RWPE2 (cell line): ENCODE measurements around the gene POLD2.

Experiments used
- ATAC-seq: fragments of 200-7000 bp; cut with Tn5 transposase; 3 replicates; pipeline ENCODE4 v1.9.1; 2021; ENCODE audit warnings: low read depth
- DNase-seq: peaks from one replicate; pipeline ENCODE4 v3.0.0-alpha.2; 2020; ENCODE audit warnings: low spot score
- H3K27ac ChIP-seq: fragments of 450-650 bp; 2 replicates; pipeline ENCODE4 v1.5.1; 2017; ENCODE audit warnings: mild to moderate bottlenecking; ENCODE audit not compliant: poor library complexity, severe bottlenecking
- H3K27me3 ChIP-seq: fragments of 250-450 bp; sonication (Bioruptor Pico); 2 replicates; pipeline ENCODE4 v1.5.1; 2021; ENCODE audit warnings: mild to moderate bottlenecking, moderate library complexity; ENCODE audit not compliant: insufficient read depth, poor library complexity, severe bottlenecking
- H3K36me3 ChIP-seq: fragments of 250-450 bp; sonication (Bioruptor Pico); 2 replicates; pipeline ENCODE4 v1.5.1; 2020; ENCODE audit warnings: low read depth, mild to moderate bottlenecking, moderate library complexity
- H3K4me1 ChIP-seq: fragments of 250-450 bp; sonication (Bioruptor Pico); 2 replicates; pipeline ENCODE4 v1.5.1; 2021; ENCODE audit warnings: mild to moderate bottlenecking, moderate library complexity; ENCODE audit not compliant: insufficient read depth, poor library complexity, severe bottlenecking
- H3K4me3 ChIP-seq: fragments of 250-450 bp; sonication (Bioruptor Pico); 2 replicates; pipeline ENCODE4 v1.5.1; 2021; ENCODE audit warnings: mild to moderate bottlenecking, moderate library complexity; ENCODE audit not compliant: severe bottlenecking
- H3K9me3 ChIP-seq: fragments of 250-450 bp; sonication (Bioruptor Pico); 2 replicates; pipeline ENCODE4 v1.5.1; 2021; ENCODE audit warnings: mild to moderate bottlenecking, moderate library complexity; ENCODE audit not compliant: severe bottlenecking
- TF ChIP-seq, protein P1 (sequence below): fragments of 450-650 bp; IDR thresholded peaks from one replicate; pipeline ENCODE4 v1.5.1; 2017; ENCODE audit warnings: mild to moderate bottlenecking, moderate library complexity; ENCODE audit not compliant: poor library complexity, severe bottlenecking

The POLD2 gene

DNA sequence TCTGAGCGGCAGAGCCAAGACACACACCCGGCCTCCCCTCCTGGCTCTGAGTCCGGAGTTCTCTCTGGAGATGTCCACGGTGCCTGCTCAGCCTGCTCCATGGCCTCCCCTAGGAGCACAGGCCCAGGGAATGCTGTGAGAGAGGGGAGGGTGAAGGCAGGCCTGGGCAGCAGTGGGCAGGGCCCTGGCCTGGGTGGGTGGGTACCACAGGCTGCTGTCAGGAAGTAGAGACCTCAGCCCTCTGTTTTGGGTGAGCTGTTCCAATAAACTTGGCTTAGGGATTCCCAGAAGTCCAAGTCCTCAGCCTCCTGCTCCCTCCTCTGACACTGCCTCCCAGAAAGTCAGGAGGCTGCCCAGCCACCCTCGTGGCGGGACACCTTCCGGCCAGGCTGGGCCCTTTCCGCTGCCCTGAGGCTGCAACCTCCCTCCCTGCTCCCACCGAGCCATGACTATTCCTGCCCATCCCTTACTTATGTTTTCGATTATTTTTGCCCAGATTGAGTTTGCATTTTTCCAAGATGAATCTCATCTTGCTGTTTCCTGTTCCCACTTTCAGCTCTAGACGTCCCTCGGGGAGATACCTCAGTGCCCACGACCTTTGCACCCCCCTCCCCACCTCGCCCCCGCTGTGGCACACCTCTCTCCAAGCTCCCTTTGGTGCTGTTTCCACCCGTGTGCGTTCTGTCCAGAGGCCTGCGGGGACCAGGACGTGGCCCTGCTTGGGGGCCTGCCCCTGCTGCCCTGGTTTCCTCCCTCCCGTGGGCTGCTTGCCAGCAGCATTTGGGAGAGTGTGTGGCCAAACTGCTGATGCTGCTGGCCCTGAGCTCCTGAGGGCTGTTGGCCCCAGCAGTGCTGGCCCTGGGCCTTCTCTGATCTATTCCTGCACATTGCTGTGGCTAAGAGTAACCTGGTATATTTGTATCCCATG is 35.2 kb downstream of the POLD2 start:
- peak; percentile 81 for ATAC-seq
- TF ChIP-seq, protein P1, sequence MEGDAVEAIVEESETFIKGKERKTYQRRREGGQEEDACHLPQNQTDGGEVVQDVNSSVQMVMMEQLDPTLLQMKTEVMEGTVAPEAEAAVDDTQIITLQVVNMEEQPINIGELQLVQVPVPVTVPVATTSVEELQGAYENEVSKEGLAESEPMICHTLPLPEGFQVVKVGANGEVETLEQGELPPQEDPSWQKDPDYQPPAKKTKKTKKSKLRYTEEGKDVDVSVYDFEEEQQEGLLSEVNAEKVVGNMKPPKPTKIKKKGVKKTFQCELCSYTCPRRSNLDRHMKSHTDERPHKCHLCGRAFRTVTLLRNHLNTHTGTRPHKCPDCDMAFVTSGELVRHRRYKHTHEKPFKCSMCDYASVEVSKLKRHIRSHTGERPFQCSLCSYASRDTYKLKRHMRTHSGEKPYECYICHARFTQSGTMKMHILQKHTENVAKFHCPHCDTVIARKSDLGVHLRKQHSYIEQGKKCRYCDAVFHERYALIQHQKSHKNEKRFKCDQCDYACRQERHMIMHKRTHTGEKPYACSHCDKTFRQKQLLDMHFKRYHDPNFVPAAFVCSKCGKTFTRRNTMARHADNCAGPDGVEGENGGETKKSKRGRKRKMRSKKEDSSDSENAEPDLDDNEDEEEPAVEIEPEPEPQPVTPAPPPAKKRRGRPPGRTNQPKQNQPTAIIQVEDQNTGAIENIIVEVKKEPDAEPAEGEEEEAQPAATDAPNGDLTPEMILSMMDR = no peak
- Histone ChIP-seq H3K4me3 (no peak overlapping the region), H3K27ac (peak overlapping the region; percentile 94), H3K9me3 (no peaks in the 10 kb centered on the region), H3K4me1 (peaks cover 18% of the 10 kb centered on the region), H3K36me3 (no peaks in the 10 kb centered on the region), H3K27me3 (no peaks in the 10 kb centered on the region)
- no peak for DNase-seq

GRCh38 chr7:44086627-44087026 is 36.7 kb downstream of the POLD2 start:
- ATAC-seq (no peak), DNase-seq (no peak)
- Histone ChIP-seq H3K27me3 (no peaks in the 10 kb centered on the region), H3K4me1 (peaks cover 18% of the 10 kb centered on the region), H3K9me3 (no peaks in the 10 kb centered on the region), H3K36me3 (no peaks in the 10 kb centered on the region), H3K4me3 (no peak overlapping the region), H3K27ac (peak overlapping the region; percentile 94)
- TF ChIP-seq, protein P1 = no peak

DNA sequence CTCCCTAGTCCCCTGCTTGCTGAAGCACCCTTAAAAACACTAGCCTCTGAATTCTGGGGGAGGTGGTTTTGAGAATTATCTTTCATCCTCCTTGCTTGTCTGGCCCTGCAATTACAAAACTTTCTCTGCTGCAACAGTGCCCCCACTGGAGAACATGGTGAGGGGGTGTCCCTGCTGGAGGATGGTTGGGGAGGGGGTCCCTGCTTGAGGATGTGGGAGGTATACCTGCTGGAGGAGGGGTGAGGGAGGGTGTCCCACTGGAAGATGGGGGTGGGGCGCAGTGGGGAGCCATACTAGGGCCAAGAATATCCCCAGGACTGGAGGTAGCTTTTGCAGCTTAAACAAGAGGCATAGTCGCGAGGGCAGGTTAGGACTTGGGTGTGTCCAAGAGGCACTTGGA is 37.8 kb downstream of the POLD2 start:
- Histone ChIP-seq H3K4me1 (peaks cover 18% of the 10 kb centered on the region), H3K4me3 (no peak overlapping the region), H3K27me3 (no peaks in the 10 kb centered on the region), H3K9me3 (no peaks in the 10 kb centered on the region), H3K36me3 (peaks cover 4% of the 10 kb centered on the region; the same call in 1 of the 2 replicates), H3K27ac (peak overlapping the region; percentile 94)
- TF ChIP-seq, protein P1 = peak; percentile 31
- no peak for ATAC-seq
- DNase-seq = no peak

DNA sequence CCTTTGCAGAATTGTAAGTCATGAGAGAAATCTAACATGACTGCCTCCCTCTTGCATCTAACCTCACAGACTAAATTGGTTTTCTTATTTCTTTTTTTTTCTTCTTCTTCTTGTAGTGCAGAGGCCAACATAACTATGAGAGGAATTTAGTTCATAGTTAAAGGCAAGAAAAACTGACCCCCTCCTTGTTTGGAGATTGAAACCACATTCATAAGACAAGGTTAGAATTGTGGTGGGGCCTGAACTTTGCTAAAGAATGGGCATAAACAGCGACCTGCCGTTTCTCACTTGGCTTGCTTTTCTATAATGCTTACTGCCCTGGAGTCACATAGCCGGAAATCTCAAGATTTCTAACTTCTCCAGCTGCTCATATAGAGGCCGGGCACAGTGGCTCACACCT is 38.6 kb downstream of the POLD2 start:
- TF ChIP-seq, protein P1 = no peak
- no peak for ATAC-seq

GRCh38 chr7:44083796-44084195 is 39.6 kb downstream of the POLD2 start:
- peaks cover 19% of the 10 kb centered on the region for H3K36me3 ChIP-seq
- DNase-seq = no peak
- TF ChIP-seq, protein P1 = no peak
- H3K9me3 ChIP-seq = no peaks in the 10 kb centered on the region
- peaks cover 15% of the 10 kb centered on the region for H3K4me1 ChIP-seq
- H3K27ac ChIP-seq = no peak overlapping the region
- no peak overlapping the region for H3K4me3 ChIP-seq
- no peaks in the 10 kb centered on the region for H3K27me3 ChIP-seq
- ATAC-seq = no peak

More for the DNA sequence above, 38.6 kb downstream of the POLD2 start:
- DNase-seq = no peak
- Histone ChIP-seq H3K27me3 (no peaks in the 10 kb centered on the region), H3K27ac (no peak overlapping the region), H3K4me1 (peaks cover 18% of the 10 kb centered on the region), H3K4me3 (no peak overlapping the region), H3K36me3 (peaks cover 12% of the 10 kb centered on the region), H3K9me3 (no peaks in the 10 kb centered on the region)
